22Rv1 (cell line): Measurements from ENCODE around the gene ATP2A3.
A peak's percentile ranks its signal among the peaks of the same experiment; 100 is the strongest.

Experiments used
- H3K27ac ChIP-seq: fragments of 450-650 bp; 2 replicates; pipeline ENCODE4 v1.5.1; 2017
- ZFX ChIP-seq: fragments of 450-650 bp; IDR thresholded peaks from 2 replicates; pipeline ENCODE4 v1.6.1; 2017; ENCODE audit warnings: antibody characterized with exemption, borderline replicate concordance
- TF ChIP-seq, protein P1 (sequence below): fragments of 450-650 bp; IDR thresholded peaks from 2 replicates; pipeline ENCODE4 v1.5.1; 2017; ENCODE audit warnings: mild to moderate bottlenecking

ATP2A3 gene

DNA sequence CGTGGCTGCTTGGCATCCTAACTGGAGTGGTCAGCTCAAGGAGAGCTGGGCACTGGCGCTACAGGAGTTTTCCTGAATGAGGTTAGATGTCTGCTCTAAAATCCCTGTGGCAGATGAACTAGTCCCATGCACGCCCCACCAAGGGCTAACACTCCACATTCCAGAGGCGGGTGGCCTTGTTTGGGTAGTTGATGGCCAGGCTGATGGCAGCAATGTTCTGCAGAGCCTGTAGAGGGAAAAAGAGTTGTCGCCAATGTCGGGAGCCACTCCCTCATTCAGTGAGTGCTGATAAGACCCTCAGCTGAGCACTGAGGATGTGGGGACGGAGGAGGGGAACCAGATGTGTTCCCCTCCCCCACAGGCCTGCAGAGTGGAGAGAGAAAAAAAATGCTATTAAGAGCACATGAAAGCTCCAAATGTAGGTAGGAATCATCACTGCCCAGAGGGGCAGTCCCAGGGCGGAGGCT, 42.5 kb upstream of the ATP2A3 start:
- H3K27ac ChIP-seq, result no peak overlapping the region
- TF ChIP-seq, protein P1, sequence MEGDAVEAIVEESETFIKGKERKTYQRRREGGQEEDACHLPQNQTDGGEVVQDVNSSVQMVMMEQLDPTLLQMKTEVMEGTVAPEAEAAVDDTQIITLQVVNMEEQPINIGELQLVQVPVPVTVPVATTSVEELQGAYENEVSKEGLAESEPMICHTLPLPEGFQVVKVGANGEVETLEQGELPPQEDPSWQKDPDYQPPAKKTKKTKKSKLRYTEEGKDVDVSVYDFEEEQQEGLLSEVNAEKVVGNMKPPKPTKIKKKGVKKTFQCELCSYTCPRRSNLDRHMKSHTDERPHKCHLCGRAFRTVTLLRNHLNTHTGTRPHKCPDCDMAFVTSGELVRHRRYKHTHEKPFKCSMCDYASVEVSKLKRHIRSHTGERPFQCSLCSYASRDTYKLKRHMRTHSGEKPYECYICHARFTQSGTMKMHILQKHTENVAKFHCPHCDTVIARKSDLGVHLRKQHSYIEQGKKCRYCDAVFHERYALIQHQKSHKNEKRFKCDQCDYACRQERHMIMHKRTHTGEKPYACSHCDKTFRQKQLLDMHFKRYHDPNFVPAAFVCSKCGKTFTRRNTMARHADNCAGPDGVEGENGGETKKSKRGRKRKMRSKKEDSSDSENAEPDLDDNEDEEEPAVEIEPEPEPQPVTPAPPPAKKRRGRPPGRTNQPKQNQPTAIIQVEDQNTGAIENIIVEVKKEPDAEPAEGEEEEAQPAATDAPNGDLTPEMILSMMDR, result no peak
- TF ChIP-seq ZFX, result no peak

DNA sequence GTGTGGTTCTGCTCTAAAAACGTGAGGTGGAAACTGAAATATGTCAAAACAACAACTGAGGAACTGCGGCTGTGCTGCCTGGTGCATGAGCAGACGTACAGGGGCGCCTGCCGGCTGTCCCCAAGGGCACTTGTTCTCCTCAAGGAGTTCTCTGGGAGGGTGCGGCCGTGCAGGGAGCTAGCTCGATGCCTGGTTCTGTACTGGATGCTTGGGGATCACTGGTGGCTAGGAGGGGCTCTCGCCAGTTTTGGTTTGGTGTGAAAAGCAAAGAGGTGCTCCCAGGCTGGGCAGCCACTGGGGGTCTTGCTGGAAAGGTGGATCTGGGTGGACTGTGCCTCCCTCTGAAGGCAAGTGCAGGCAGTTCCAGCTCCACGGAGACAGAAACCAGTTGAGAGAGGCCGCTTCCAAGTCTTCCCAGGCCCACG, 41.9 kb upstream of the ATP2A3 start:
- TF ChIP-seq ZFX, result no peak
- TF ChIP-seq, protein P1, result no peak
- H3K27ac ChIP-seq, result no peak overlapping the region

- TF ChIP-seq ZFX, result no peak
- TF ChIP-seq, protein P1, result no peak
- H3K27ac ChIP-seq, result no peak overlapping the region
These were observed 41.3 kb upstream of the ATP2A3 start for GRCh38 chr17:4005296-4006164.

- peak overlapping the region; percentile 67 for H3K27ac ChIP-seq
- TF ChIP-seq, protein P1, result peak; percentile 98
- no peak for TF ChIP-seq ZFX
These were observed 40.5 kb upstream of the ATP2A3 start for GRCh38 chr17:4004517-4005295.

- TF ChIP-seq ZFX, result no peak
- TF ChIP-seq, protein P1, result no peak
- peak overlapping the region; percentile 67 for H3K27ac ChIP-seq
These were observed 39.5 kb upstream of the ATP2A3 start for GRCh38 chr17:4003501-4004421.

GRCh38 chr17:4003131-4003500, 38.9 kb upstream of the ATP2A3 start:
- no peak for TF ChIP-seq ZFX
- TF ChIP-seq, protein P1, result no peak
- H3K27ac ChIP-seq, result peak overlapping the region; percentile 67
